Gastroesophageal sphincter (tissue), 4 donors: ENCODE results near the gene IFI27L2. TPM values are rescaled to one million over a fixed set of nuclear protein-coding genes. Genes with fewer than 3 reads are reported as not detected.
A peak's percentile ranks its signal among the peaks of the same experiment; 100 is the strongest.

Experiments used
- ATAC-seq: fragments of 150-250 bp; one replicate; pipeline ENCODE4 v1.9.1; 2016; ENCODE audit warnings: mild to moderate bottlenecking, moderate library complexity
- H3K27ac ChIP-seq, 4 donors: fragments of 200-600 bp; sonication (generic) in 3 of 4; 1 replicate in 3 of 4; 2 replicates in 1 of 4; pipeline ENCODE4 v1.5.1; 2016 to 2019
- H3K27me3 ChIP-seq: fragments of 200-600 bp; sonication (generic); one replicate; pipeline ENCODE4 v1.5.1; 2019
- H3K36me3 ChIP-seq, 2 donors: fragments of 200-600 bp; sonication (generic); one replicate each; pipeline ENCODE4 v1.5.1; 2019; ENCODE audit warnings: control low read depth in 1 of 2
- H3K4me1 ChIP-seq, 3 donors: fragments of 200-600 bp; sonication (generic); 1 replicate in 2 of 3; 2 replicates in 1 of 3; pipeline ENCODE4 v1.5.1; 2016 to 2019; ENCODE audit warnings: control low read depth in 2 of 3
- H3K4me3 ChIP-seq, 2 donors: fragments of 200-600 bp; sonication (generic); one replicate each; pipeline ENCODE4 v1.5.1; 2019; ENCODE audit warnings: mild to moderate bottlenecking in 1 of 2, moderate library complexity in 1 of 2
- H3K9me3 ChIP-seq, 3 donors: fragments of 200-600 bp; sonication (generic); one replicate each; pipeline ENCODE4 v1.5.1; 2017 to 2019; ENCODE audit warnings: control low read depth in 2 of 3
- EP300 ChIP-seq: sonication (generic); formaldehyde crosslinking; IDR thresholded peaks from one replicate; pipeline ENCODE4 v1.6.1; 2017; ENCODE audit warnings: antibody characterized with exemption, mild to moderate bottlenecking
- POLR2A ChIP-seq, 2 donors: fragments of 450-650 bp; IDR thresholded peaks; one replicate each; pipeline ENCODE4 v1.6.1; 2017; ENCODE audit warnings: antibody characterized with exemption in 2 of 2, mild to moderate bottlenecking in 2 of 2, moderate library complexity in 1 of 2
- POLR2AphosphoS5 ChIP-seq: sonication (generic); formaldehyde crosslinking; IDR thresholded peaks from one replicate; pipeline ENCODE4 v1.6.1; 2017; ENCODE audit warnings: antibody characterized with exemption
- WGBS, 2 donors: methylation state at CpG; one replicate each; pipeline ENCODE4 v1.1.5; 2018; ENCODE audit warnings: low coverage in 1 of 2; 5-methylcytosine and 5-hydroxymethylcytosine counted together
- total RNA-seq, 4 donors: library from RNA; depleted of rRNA; stranded (reverse); fragments of >200 nt; gene quantifications; one replicate each; pipeline ENCODE4 v1.1.0, GENCODE V29; 2016
- TF ChIP-seq, protein P1 (sequence below), 4 experiments: fragments of 200-600 bp in 2 of 4; fragments of 450-650 bp in 2 of 4; sonication (generic) in 1 of 4; IDR thresholded peaks; one replicate each; pipeline ENCODE4 v1.5.1; 2017 to 2019; ENCODE audit warnings: antibody characterized with exemption in 4 of 4, mild to moderate bottlenecking in 2 of 4, moderate library complexity in 2 of 4

Gene IFI27L2
- total RNA-seq, 4 donors from 2014 or later = 25.7 to 67.2 (median 52.2) TPM

DNA sequence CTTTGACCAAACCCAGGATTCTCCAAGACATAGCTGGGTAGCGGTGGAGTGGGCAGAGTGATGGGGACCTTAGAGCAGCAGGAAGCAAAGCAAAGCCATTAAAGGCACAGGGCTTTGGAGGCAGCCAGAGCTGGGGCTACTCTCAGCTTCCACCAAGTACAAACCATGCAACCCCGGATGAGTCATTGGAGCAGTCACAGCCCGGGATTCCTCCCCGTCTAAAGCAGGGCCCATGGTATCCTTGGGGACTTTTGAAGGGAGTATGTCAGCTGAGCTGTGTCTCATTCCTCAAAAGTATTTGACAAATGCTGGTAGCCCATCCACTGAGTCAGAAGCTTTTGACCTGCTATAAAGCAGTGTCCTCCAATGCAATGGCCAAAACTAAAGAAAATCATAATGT, 28.6 kb downstream of the IFI27L2 start:
- peak; percentile 81 for ATAC-seq
- Histone ChIP-seq H3K27ac (no peak overlapping the region), H3K4me1 (no peaks in the 10 kb centered on the region), H3K27me3 (no peaks in the 10 kb centered on the region), H3K4me3 (no peak overlapping the region), H3K36me3 (peaks cover 0 to 21% of the 10 kb centered on the region in 2 donors), H3K9me3 (no peaks in the 10 kb centered on the region)
- TF ChIP-seq POLR2AphosphoS5 = no peak
- TF ChIP-seq POLR2A (IDR thresholded peaks at IDR 0.05) = no peak
- TF ChIP-seq, protein P1, sequence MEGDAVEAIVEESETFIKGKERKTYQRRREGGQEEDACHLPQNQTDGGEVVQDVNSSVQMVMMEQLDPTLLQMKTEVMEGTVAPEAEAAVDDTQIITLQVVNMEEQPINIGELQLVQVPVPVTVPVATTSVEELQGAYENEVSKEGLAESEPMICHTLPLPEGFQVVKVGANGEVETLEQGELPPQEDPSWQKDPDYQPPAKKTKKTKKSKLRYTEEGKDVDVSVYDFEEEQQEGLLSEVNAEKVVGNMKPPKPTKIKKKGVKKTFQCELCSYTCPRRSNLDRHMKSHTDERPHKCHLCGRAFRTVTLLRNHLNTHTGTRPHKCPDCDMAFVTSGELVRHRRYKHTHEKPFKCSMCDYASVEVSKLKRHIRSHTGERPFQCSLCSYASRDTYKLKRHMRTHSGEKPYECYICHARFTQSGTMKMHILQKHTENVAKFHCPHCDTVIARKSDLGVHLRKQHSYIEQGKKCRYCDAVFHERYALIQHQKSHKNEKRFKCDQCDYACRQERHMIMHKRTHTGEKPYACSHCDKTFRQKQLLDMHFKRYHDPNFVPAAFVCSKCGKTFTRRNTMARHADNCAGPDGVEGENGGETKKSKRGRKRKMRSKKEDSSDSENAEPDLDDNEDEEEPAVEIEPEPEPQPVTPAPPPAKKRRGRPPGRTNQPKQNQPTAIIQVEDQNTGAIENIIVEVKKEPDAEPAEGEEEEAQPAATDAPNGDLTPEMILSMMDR (IDR thresholded peaks at IDR 0.05) = no peak
- no peak for TF ChIP-seq EP300
- 56% methylated on average over 3 of the region's 4 CpGs; no CpG with 5 or more reads in 1 of the 2 donors for WGBS, 2 donors

DNA sequence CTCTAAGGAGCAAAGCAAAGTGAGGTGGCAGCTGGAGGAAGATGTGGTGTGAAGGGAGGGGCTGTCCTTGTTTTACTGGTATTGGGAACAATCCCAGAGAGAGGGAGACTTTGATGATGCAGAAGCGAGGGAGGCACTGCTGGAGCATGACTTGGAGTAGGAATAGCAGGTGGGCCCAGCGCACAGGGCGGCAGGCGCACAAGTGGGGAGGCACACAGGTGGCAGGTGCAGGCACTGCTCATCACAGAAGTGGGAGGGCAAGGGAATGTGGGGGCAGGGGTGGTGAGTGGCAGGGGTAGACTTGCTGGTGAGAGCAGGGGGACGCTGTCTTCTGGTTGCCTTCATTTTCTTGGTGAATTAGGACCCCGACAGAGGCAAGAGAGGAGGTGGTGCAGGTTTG, 30.4 kb downstream of the IFI27L2 start:
- Histone ChIP-seq H3K4me3 (no peak overlapping the region), H3K4me1 (no peaks in the 10 kb centered on the region), H3K36me3 (peaks cover 0 to 21% of the 10 kb centered on the region in 2 donors), H3K27me3 (no peaks in the 10 kb centered on the region), H3K9me3 (no peaks in the 10 kb centered on the region), H3K27ac (no peak overlapping the region)
- WGBS, 2 donors = 76 to 92% methylated on average over 6 of the region's 6 CpGs
- TF ChIP-seq, protein P1 (IDR thresholded peaks at IDR 0.05) = no peak
- TF ChIP-seq EP300 (no peak), POLR2AphosphoS5 (no peak)
- ATAC-seq = no peak

DNA sequence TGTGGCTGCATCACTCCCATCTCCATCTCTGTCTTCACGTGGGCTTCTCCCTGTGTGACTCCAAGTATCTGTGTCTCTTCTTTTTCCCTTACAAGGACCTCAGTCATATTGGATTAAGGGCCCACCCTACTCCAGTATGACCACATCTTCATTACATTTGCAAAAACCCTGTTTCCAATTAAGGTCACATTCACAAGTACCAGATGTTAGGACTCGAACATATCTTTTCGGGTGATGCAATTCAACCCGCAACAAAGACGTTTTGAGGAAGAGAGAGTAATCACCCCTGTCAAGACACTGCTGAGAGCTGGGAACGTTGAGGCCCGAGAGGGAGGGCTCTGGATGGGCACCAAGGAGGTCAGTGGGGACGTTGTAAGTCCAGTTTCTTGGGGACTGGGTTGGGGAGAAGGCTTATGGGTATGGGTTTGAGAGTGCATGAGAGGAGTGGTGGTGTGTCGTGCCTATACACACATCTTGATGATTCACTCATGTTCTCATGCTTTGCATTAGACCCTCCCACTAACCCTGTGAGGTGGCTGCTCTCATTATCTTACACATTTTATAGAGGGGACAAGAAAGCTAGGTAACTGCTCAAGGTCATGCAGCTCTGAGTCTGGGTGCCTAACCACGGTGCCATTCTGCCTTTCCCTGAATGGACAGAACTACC, 30.9 kb downstream of the IFI27L2 start:
- Histone ChIP-seq H3K4me1 (no peaks in the 10 kb centered on the region), H3K36me3 (peaks cover 0 to 21% of the 10 kb centered on the region in 2 donors), H3K27me3 (no peaks in the 10 kb centered on the region), H3K9me3 (no peaks in the 10 kb centered on the region), H3K4me3 (no peak overlapping the region), H3K27ac (no peak overlapping the region)
- WGBS, 2 donors = 61 to 65% methylated on average over 5 to 7 of the region's 10 CpGs
- ATAC-seq = no peak
- TF ChIP-seq POLR2AphosphoS5 = no peak
- TF ChIP-seq, protein P1 (IDR thresholded peaks at IDR 0.05) = no peak
- TF ChIP-seq EP300 = no peak
- TF ChIP-seq POLR2A (IDR thresholded peaks at IDR 0.05) = no peak

DNA sequence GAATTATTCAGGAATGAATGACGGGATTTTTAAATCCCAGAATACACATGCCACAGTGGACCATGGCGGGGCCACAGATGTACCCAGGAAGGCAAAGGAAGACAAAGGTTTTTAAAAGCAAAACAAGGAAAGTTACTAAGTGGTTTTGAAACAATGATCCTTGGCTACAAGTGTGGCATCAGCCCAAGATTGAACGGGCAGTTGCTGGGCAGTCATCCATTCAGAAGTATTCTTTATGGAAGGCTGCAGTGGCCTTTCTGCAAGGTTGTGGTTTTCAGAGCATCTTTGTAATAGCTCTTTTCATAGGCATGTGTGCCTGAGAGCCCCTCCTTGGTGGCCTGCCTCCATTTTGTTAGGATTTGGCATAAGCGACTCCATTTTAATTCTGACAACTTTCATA, 32.3 kb downstream of the IFI27L2 start:
- Histone ChIP-seq H3K27ac (no peak overlapping the region), H3K9me3 (no peaks in the 10 kb centered on the region), H3K4me1 (no peaks in the 10 kb centered on the region), H3K4me3 (no peak overlapping the region), H3K36me3 (peaks cover 0 to 21% of the 10 kb centered on the region in 2 donors), H3K27me3 (no peaks in the 10 kb centered on the region)
- no peak for TF ChIP-seq EP300
- TF ChIP-seq, protein P1 (IDR thresholded peaks at IDR 0.05) = no peak
- TF ChIP-seq POLR2A (IDR thresholded peaks at IDR 0.05) = no peak
- TF ChIP-seq POLR2AphosphoS5 = no peak
- no peak for ATAC-seq
- WGBS, 2 donors = 100% methylated on average over 3 of the region's 4 CpGs; no CpG with 5 or more reads in 1 of the 2 donors

DNA sequence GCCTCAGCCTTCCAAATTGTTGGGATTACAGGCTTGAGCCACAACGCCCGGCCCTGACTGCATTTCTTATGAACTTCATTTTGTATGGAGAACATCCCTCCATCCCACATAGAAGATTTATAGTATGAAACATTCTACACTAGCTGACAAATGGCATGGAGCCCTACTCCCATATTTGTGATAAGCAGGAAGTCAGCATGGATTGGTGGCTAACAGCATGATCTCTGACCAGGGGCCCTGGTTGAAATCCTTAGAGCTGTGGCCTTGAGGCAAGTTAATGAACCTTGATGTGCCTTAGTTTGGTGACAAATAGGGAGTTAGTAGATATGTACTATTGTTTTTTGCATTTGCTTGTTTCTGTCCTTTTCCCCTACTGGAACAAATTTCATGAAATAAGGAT, 36.0 kb downstream of the IFI27L2 start:
- WGBS, 2 donors = 90% methylated on average over 2 of the region's 2 CpGs; no CpG with 5 or more reads in 1 of the 2 donors
- no peak for ATAC-seq
- no peak overlapping the region for H3K27ac ChIP-seq
- H3K36me3 ChIP-seq = peaks cover 0 to 14% of the 10 kb centered on the region in 2 donors
- no peak overlapping the region for H3K4me3 ChIP-seq
- H3K27me3 ChIP-seq = no peaks in the 10 kb centered on the region
- no peaks in the 10 kb centered on the region for H3K4me1 ChIP-seq
- H3K9me3 ChIP-seq = no peaks in the 10 kb centered on the region
- TF ChIP-seq, protein P1 (IDR thresholded peaks at IDR 0.05) = no peak
- TF ChIP-seq EP300 (no peak), POLR2A (IDR thresholded peaks at IDR 0.05) (no peak), POLR2AphosphoS5 (no peak)
